Measurements from ENCODE around the gene PDGFC.
"Not testable (repeated sequence)": the region's sequence is repeated elsewhere in the genome, so short reads cannot be mapped to it uniquely, and the experiment has no call there.

Gene PDGFC

DNA sequence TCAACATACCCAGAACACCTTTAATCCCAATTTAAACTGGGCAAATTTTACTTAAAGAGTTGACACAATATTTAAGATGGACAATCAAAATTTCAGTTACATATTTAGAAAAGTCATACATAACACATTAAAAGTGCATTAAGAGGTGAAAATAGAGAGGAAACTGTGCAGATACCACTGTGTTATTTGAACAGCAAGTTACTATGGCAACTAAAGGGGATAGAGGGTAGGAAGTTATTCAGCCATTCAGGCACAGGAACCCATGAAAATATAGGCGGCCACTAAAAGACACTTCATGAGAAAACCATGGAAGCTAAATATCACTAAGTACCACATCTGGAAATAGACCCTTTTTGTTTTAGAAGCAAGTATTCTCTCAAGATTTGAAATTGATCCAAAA lies 75.1 kb downstream of the PDGFC start:
- no peak for DNase-seq

DNA sequence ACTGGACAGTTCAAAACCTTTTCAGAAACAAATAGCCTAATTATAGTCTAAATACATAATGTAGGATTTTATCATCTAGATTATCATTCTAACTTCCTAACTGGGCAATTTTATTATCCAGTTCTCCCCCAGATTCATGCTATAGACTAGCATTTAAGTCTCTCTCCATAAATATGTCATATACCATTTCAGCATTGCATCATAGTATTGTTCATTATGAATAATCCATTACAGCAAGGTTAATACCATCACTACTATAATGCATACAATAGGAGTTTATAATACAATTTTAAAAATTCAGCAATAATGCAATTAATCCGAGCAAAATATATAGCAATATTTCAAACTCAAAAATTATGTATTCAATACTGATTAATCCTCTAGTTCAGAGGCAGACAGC lies 77.4 kb downstream of the PDGFC start:
- DNase-seq: no peak

DNA sequence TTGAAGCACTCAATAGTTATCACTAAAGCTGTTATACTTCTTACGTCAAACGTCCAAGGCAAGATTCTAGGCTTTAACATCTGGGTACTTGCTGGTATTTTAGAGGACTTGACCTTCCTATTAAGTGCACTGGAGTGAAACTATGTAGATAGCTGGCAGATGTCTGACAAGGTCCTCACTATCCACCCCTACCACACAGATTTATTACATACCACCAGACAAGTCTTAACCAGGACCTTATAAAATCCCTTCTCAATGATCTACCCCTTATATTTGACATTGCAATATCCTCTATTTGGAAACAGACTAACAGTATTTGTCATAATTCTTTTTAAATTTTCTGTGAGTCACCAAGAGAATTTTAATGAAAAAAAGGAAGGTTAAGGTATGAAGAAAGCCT lies 78.8 kb downstream of the PDGFC start:
- peak; percentile 8 for DNase-seq

DNA sequence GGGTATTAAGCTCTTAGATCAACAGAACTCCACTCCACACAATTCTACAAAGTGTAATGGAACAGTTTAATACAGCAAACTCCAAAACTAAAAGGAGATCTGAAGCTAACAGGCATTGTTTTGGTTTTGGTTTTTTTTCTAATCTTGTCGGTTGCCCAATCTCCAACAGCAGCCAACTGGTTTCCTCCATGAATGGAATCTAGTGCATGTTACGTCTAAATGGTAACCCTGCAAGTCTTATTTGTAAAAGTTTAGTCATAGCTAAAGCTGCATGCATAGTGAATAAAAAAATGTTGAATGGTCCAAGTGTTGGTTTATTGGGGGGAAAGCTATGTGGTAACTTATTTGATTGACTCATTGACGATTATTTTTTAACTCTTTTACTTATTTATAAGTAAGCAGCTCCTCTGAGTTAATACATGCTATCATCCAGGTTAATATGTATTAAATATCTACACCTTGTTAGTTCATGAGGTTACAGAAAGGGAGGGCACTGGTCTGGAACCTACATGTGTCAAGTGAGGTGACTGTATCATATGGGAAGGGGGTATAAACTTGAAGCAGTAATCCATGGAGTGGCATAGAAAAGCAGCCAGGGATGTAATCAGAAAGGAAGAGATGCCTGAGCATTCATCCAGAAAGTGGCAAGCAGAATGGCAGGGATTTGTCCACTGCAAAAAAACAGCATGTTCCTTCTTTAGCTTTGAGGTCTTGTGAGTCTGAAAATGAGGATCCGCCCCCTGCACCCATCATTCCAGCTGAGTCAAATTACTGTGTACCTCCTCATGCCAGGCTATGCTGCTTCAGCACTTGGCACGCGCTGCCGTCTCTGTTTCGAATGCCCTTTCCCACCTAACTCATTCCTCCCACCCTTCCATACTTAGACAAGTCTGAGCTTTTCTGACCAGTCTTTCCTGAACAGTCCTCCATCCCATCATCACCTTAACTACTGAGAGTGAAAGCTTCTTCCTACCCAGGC lies 81.7 kb downstream of the PDGFC start:
- peak; percentile 51 for DNase-seq

DNA sequence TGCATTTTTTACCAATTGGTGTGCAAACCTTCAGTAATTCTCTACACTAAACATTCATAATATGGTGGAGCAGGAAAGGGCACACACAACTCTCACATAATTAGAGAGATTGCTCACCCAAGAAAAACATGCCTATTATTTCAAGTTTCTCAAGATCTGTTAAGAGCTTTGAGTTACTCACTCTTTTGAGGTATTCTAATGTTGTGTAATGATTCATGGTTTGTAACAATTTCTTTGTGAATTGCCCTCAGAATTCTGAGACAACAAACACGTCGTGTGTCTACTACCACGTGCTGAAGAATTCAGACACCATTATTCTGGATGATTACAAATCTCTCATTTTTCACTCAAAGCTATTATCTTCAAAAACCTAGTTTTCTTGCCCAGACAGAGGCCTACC lies 82.8 kb downstream of the PDGFC start:
- DNase-seq: peak; percentile 87

GRCh38 chr4:156886481-156886880 lies 85.1 kb downstream of the PDGFC start:
- no peak for DNase-seq

- no peak for DNase-seq
These were observed 86.2 kb downstream of the PDGFC start for GRCh38 chr4:156885374-156885773.

GRCh38 chr4:156884183-156884582 lies 87.4 kb downstream of the PDGFC start:
- no peak for DNase-seq

DNA sequence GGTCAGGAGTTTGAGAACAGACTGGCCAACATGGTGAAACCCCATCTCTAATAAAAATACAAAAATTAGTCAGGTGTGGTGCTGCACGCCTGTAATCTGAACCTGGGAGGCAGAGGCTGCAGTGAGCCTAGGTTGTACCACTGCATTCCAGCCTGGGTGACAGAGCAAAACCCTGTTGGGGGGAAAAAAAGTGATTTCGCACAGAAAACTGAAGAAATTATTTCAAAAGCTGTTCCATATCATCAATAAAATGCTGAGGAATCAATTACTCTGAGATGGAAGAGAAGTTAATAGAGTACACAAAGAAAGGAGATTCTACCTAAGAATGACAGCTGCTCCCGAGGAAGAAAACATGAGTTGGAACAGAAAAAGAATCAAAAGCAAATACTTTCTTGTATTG lies 95.9 kb downstream of the PDGFC start:
- DNase-seq: no peak

- no peak for DNase-seq
These were observed 96.5 kb downstream of the PDGFC start for GRCh38 chr4:156875055-156875454.

GRCh38 chr4:156873799-156874198 lies 97.8 kb downstream of the PDGFC start:
- no peak for DNase-seq

- DNase-seq: no peak
These were observed 100.7 kb downstream of the PDGFC start for GRCh38 chr4:156870861-156871260.

GRCh38 chr4:156870131-156870530 lies 101.5 kb downstream of the PDGFC start:
- DNase-seq: peak; percentile 47

- not testable (repeated sequence) for DNase-seq
These were observed 105.5 kb downstream of the PDGFC start for GRCh38 chr4:156866088-156866487.

DNA sequence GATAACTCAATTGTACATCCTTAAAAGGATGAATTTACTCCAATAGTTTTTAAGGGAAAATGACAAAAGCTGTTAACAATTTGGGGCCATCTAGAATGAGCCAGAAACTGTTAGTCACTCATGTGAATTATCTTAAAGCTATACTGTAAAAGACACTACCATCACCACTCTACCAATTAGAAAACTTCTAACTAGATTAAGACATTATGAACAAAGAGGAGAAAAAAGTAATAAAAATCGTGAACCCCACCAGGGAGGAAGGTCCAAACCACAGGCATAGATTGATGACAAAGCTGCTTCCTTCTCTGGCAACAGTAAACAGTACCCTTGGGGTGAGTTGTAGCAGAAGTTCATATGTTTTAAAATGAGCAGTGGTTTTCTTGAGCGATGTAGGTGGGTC lies 106.1 kb downstream of the PDGFC start:
- DNase-seq: peak; percentile 53

- no peak for DNase-seq
These were observed 113.5 kb downstream of the PDGFC start for GRCh38 chr4:156858071-156858470.

DNA sequence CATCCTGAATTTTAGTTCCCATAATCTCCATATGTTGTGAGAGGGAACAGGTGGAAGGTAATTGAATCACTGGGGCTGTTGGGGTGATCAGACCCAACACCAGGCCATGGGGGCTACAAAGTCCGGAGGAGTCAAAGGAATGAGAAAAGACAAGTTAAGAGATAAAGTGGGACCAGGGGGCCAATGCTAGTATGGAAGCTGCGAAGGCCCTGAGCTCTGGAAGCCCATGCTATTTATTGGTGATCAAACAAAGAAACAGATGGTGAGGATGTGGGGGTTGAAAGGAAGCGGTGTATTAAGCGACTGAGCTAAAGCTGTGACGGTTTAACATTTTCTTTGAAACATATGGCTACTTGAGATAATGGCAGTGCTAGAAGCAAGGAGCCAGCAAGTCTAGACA lies 132.8 kb downstream of the PDGFC start:
- DNase-seq: no peak

GRCh38 chr4:156837625-156838345 lies 133.8 kb downstream of the PDGFC start:
- DNase-seq: no peak

DNA sequence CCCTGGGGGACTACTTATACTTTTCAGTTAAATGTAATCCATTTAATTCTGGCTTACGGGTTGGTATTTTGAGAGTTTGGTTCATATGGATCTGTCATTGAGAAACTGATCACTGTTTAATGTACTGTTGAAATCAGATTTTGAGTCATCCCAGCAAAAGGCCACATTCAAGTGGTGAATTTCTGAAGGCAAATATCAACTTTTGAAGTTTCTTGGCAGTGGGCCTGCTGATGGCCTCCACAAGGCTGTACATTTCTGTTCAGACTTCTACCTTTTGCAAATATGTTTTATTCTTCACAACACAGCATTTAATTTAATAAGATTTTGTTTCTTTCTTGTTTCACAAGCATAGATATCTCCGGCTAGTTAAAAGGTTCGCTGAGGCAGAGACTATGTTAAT lies 138.7 kb downstream of the PDGFC start:
- DNase-seq: peak; percentile 18

- peak; percentile 78 for DNase-seq
These were observed 141.2 kb downstream of the PDGFC start for GRCh38 chr4:156830351-156830750.

- DNase-seq: peak; percentile 36
These were observed 142.3 kb downstream of the PDGFC start for GRCh38 chr4:156829201-156829873.

- DNase-seq: no peak
These were observed 144.1 kb downstream of the PDGFC start for GRCh38 chr4:156827519-156827918.

DNA sequence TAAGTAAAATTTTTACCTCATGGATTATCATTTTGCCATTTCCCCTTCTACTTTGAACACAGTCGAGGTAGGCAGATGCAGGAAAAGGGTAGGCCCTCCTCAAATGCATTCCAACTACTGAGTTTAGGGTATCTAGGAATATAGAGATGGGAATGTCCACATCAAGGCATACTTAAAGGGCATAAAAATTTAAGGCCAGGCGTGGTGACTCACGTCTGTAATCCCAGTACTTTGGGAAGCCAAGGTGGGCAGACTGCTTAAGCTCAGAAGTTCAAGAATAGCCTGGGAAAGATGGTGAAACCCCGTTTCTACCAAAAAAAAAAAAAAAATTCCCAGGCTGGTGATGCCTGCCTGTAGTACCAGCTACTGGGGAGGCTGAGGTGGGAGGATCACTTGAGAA lies 146.5 kb downstream of the PDGFC start:
- no peak for DNase-seq
